Adrenal gland (tissue), 5 donors: ENCODE data around the gene ANAPC2.

Experiments
- POLR2A ChIP-seq, 2 donors: fragments of 450-650 bp; IDR thresholded peaks; one replicate each; pipeline ENCODE4 v1.6.1; 2017; ENCODE audit warnings: antibody characterized with exemption in 2 of 2, mild to moderate bottlenecking in 2 of 2, moderate library complexity in 1 of 2
- TF ChIP-seq, protein P1 (sequence below), 6 experiments: fragments of 450-650 bp in 4 of 6; fragments of 200-600 bp in 2 of 6; sonication (generic) in 1 of 6; IDR thresholded peaks; 1 replicate in 5 of 6; 2 replicates in 1 of 6; pipeline versions ENCODE4 v1.5.1 to v1.8.0; 2016 to 2021; ENCODE audit warnings: antibody characterized with exemption in 6 of 6, mild to moderate bottlenecking in 2 of 6, moderate library complexity in 1 of 6
- donor health status: DM: no; HTN: no; CAD: no.

DNA sequence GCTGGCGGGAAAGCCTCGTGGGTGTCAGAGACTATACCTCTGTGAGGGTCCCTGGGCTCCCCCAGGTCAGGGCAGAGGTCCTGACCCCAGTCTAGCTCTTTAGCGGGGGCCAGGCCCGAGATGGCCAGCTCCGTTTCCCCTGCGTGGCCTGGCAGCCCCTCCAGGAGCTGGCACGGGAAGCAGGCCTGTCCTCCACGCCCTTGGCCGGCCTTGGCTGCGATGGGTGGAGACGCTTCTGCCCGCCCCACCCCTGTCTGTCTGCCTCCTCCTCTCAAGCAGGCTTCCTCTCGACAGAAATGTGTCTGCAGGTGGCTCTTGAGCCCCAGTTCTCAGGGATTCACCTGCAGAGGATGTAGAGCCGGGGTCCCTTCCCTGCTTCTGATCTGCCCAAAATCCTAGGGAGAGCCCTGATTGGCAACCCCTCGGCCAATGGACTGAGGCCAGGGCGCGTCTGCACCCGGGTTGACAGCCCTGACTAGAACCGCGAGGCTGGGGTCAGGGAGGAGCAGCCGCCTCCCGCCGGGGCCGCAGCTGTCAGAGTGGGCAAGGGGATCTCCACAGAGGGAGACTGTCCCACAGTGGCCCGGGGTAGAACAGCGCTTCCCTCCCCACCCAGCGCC, 52.0 kb downstream of the ANAPC2 start:
- TF ChIP-seq, protein P1, sequence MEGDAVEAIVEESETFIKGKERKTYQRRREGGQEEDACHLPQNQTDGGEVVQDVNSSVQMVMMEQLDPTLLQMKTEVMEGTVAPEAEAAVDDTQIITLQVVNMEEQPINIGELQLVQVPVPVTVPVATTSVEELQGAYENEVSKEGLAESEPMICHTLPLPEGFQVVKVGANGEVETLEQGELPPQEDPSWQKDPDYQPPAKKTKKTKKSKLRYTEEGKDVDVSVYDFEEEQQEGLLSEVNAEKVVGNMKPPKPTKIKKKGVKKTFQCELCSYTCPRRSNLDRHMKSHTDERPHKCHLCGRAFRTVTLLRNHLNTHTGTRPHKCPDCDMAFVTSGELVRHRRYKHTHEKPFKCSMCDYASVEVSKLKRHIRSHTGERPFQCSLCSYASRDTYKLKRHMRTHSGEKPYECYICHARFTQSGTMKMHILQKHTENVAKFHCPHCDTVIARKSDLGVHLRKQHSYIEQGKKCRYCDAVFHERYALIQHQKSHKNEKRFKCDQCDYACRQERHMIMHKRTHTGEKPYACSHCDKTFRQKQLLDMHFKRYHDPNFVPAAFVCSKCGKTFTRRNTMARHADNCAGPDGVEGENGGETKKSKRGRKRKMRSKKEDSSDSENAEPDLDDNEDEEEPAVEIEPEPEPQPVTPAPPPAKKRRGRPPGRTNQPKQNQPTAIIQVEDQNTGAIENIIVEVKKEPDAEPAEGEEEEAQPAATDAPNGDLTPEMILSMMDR (IDR thresholded peaks at IDR 0.05) = no peak
- TF ChIP-seq POLR2A (IDR thresholded peaks at IDR 0.05) = no peak
